Natural killer cell treated with Interleukin-12 subunit alpha and Interleukin-12 subunit beta and Interleukin-15 and Interleukin-18, amount 100 ng/mL, for 72 hours (primary cell): ENCODE results near the gene IGF2BP2. TPM values are rescaled to one million over a fixed set of nuclear protein-coding genes. Genes with fewer than 3 reads are reported as not detected.

Source experiments
- total RNA-seq, 2 donors: library from RNA; stranded (reverse); gene quantifications; one replicate each; pipeline ENCODE4 v1.2.3, GENCODE V29; 2022

Gene IGF2BP2
- total RNA-seq, 2 donors from 2014 or later, result 3.5 to 5.0 TPM

Other genes with a start within 250 kb of the IGF2BP2 start
- gene SENP2, start 238.7 kb downstream of the IGF2BP2 start, total RNA-seq, result 10 to 100 TPM; 41.2 to 47.1 TPM
- gene TRA2B, start 113.0 kb upstream of the IGF2BP2 start, total RNA-seq, result 100 to 1,000 TPM; 266 to 286 TPM